ENCODE results near the gene HMGN3.

Gene HMGN3

DNA sequence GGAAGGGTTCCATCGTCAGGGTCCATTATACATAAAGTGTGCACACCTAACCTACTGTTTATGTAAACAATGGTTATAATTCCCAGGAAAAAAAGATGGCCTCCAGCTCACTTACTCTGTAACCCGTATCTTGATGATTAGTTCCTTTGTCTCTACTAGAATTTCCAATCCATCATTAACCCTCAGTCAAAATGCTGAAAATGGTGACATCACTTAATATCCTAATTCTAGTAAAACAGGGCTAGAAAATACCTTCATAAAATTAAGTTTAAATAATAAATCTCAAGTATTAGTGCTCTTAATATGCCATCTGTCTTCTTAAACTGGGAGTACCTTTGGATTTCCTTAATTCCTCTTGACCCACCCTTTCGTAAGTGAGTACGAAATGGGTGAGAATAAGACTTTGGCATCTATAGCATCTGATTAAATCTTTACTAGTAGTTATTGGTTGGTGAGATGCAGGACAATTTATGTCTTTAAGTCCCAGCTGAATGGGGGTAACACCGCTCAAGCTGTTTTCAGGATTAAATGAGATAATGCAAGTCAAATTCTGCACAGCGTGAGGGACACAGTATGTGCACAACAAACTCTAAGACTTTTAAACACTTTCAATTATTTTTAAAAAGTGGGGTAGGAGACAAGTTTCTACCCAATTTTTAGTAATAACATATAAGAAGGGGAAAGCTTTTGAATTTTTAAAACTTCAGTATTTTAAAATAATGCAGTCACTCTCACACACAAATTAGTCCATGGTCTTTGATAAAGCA, 1.6 kb downstream of the HMGN3 start:
- no peak for DNase-seq (ENCODE audit: low spot score)

DNA sequence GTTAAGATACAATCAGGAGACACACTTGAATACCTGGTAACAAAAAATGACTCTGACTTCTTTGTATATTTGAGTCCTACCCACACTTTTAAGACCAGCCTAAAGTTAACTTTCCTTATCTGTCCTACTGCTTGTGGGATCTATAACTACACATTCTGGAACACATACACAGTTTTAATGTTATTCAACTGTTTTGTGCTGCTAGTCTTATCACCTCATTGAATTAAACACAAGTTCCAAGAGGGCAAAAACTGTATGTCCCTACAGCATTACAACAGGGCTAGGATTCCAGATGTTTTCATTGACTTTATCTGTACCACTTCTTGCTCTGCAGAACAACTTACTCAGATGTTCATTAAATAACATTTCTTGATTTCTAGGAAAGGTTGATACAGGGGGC, 2.8 kb downstream of the HMGN3 start:
- no peak for DNase-seq (ENCODE audit: low spot score)

DNA sequence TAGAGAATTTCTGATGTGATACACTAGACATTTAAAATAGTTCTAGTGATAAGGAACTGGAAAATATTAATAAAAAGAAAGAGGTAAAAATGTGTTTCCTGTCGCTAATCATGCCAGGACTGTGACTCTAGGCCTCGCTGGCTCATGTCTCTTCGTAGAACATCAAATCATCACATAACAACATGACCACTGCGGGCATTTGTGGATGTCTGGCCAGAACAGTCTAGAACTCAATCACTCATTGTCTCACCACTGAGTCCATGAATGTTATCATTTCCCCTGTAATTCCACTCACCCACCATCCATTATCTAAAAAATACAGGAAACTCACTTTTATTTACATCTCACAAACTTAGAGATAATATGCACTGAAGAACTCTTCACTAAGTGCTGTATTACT, 3.4 kb downstream of the HMGN3 start:
- DNase-seq (ENCODE audit: low spot score) = no peak

DNA sequence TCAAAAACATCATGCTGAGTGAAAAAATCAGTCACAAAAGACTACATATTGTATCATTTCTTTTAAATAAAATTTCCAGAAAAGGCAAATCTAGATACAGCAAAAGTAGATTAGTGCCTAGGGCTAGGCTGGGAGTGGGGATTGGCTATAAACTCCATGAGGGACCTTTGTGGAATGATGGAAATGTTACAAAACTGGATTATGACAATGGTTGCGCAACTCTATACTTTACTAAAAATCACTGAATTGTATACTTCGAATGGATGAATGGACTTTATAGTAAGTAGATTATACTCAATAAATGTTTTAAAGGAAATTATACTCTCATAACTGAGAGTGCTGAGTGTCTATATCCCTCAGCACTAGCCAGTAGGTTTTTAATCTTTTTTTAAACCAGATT, 4.3 kb downstream of the HMGN3 start:
- DNase-seq (ENCODE audit: low spot score) = no peak

DNA sequence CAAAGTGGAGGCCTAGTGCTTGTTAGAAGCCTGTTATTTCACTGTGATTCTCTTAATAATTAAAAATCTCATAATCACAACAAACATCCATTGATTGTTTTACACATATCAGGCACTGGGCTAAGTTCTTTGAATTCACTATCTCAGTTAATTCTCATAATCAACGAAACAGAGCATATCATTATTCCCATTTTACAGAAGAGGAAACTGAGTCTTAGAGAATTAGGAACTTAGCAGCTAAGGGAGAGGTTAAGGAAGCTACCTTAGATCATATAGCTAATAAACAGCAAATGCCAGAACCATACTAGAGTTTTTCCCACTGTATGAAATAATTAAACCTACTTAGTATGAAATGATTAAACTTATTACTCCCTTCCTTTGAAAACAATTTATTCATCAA, 7.0 kb downstream of the HMGN3 start:
- no peak for DNase-seq (ENCODE audit: low spot score)

DNA sequence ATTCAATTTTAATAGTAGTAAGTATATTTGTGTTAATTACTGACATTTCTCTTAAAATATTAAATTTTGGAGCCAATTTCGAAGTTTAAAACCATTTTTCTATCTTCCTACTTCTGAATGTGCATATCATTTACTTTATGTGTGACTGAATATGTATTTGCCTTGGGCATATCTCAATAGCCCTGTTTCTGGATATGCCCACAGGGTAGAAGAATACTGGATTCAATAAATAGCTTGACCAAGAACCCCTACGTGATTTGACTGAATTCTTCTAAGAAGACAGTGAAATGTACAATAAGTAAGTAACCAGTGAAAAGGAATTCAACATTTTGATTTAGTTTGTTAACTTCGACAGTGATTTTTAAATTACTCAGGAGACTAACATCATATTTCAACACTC, 7.8 kb downstream of the HMGN3 start:
- no peak for DNase-seq (ENCODE audit: low spot score)

DNA sequence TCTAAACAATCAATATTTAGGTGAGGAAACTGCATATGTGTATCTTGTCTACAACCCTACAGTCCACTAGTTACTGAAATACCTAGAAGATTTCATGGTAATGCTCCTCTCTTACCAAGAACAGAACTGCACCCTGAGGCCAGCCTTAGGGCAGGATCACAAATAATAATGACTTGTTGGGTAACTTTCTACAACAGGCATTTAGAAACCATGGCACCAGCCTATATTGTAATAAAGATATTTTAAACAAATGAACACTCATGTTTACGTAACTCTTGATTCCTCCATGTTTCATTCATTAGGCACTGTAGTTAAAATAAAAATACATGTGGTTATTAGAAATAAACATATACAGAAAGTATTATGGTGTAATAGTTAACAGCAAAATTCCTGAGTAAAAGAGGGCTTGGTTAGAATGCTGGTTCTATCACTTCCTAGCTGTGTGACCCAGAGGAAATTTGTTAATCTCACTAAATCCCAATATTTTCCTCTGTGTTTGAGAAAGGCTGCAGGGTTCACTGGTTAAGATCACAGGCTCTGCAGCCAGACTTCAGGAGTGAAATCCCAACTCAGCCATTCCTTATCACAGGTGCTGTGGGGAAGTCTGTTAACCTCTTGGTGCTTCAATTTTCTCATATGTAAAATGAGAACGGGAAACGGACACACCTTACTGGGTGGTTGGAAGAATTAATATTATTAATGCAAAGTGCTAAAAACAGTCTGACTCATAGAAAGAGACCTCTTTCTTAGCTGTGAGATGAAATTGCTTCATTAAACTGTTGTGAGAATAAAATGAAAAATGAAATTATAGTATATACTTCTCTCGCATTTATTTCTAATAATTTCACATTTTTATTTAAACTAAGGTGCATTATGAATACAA, 8.5 kb downstream of the HMGN3 start:
- no peak for DNase-seq (ENCODE audit: low spot score)

DNA sequence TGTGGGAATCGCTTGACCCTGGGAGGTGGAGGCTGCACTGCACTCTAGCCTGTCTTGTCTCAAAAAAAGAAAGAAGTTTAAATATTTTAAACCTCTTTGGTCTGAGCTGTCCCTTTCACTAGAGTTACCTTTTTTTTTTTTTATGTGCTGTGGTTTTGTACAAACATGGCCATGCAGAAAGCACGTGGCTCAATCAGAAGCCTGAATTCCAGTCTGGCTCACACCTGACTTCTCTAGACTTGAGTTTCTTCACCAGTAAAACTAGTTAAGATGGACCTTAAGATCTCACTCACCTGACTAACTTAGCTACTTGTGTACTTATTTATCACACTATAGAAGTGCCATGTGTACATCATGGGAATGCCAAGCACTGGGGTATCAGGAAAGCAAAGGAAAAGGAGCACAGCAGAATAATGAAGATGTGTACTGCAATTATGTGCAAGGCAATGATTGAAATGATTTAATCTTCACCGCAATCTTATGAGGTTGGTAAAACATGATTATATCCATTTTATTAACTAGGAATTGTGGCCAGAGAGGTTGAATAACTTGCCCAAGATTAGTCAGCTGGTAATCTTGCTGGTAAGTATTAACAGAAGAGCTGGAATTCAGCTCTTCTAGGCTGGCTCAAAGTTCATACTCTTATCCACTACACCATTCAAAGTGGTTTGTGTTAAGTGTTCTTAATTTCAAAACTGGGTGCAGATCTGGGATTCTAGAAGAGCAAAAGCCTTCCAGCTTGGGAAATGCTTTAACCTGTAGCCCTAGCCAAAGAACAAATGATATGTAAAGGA, 10.7 kb downstream of the HMGN3 start:
- DNase-seq (ENCODE audit: low spot score) = no peak

DNA sequence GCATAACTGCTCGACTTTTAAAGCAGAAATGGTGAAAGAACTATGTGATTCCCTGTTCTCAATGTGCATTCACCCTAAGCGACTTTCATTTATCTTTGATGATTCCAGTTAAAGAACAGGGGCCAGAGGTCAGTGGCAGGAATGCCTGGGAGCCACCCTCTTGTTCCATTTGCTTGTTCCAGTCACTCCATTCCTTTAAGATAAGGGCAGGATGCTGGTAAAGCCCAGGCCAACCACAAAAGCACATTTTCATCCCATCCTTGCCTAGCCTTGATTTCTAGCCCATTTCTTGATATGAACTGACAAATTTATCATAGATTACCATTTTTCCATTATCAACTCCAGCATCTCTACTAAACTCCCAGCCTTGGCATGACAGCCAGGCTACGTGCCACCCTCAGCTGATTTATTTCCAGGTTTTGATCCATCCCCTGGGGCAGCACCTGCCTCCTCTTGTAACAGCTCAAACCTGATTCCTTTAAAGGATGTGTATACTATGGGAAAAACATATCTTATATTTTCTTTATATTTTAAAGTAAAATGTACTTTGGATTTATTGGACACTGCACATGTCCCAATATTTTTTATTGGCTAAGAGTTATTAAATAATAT, 19.2 kb downstream of the HMGN3 start:
- peak; percentile 66 for DNase-seq (ENCODE audit: low spot score)

DNA sequence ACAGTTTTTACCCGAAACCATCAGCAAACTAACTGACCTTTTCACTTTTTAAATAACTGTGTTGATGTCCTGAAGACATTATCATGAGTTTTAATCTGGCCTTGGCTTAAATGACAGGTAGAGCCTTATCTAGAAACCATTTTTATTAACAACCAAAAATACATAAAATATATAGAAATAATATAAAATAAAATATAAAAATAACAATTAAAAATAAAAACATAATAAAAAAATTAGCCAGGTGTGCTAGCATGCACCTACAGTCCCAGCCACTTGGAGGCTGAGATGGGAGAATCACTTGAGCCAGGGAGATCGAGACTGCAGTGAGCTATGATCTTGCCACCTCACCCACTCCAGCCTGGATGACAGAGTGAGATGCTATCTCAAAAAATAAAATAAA, 21.6 kb downstream of the HMGN3 start:
- no peak for DNase-seq (ENCODE audit: low spot score)

DNA sequence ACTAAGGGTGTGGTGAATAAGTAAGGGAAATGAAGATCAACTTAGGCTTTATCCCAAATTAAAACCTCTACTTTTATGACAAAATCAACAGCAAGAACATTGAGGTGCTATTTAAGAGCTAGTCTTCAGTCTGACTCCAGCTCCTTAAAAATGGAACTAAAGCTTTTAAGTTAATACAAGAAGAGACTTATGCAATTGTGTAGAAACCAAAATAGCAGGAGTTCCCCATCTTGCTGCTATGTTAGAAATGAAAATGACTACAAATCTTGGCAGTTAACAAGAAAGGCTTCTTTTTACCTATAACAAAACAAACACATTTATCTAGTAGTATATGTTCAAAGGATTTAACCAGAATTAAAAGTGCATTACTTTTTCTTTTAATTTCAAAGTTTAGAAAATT, 25.7 kb downstream of the HMGN3 start:
- DNase-seq (ENCODE audit: low spot score) = no peak

DNA sequence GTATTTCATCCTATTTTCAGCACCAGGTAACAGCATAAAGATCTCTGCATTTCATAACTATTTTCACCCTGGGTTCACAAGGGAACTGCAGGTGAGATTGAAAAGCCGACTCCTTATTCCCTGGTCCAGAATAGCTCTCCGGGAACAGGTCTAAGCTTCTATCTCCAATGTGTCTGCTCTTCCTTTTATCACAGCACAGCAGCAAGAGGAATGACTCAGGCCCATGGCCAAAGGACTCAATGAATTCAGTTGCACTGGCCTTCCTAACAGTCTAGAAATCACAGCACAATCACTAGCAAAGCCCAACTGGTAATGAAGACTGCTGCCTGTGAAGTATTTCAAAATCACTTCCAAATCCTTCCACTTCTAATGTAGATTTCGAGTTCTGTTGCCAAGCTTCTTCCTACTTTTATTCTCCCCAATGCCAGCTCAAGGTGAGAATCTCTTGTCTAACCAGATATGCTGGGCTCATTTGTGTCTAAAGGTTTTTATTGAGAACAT, 30.7 kb downstream of the HMGN3 start:
- DNase-seq (ENCODE audit: low spot score) = no peak

DNA sequence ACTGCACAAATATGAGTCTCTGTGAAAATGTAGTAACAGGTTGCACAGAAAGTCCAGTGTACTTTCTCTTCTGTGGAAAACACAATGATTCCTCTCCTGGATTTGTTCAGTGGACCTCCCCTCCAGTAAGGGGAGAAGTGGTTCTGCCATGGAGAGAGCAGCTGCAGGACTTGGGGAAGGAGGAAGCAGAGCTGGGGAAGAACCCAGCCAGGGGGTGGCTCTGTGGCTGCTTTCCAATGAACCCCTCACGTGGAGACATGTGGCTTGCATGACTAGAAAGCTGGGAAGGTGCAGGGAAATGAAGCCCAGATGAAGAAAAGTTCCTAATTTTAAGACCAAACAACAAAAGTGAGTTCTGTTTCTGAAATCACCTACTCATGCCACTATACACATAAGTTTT, 31.9 kb downstream of the HMGN3 start:
- DNase-seq (ENCODE audit: low spot score) = no peak

DNA sequence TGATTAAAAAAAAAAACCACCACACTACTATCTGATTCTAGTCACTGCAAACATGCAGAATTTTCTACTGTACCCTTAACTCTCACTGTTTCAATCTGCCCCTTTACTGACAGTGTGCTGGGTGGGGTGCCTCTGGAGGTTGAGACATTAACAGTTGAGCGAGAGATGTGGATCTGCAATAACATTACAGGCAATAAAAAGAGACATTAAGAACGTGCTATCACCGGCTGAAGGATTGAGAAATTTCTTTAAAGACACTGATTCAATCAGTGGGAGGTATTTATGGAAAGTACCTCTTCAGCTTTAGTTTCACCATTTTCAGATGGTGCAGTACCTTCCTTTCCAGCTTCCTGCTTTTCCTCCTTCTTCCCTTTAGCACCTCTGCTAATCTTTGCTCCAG, 32.5 kb downstream of the HMGN3 start:
- no peak for DNase-seq (ENCODE audit: low spot score)

DNA sequence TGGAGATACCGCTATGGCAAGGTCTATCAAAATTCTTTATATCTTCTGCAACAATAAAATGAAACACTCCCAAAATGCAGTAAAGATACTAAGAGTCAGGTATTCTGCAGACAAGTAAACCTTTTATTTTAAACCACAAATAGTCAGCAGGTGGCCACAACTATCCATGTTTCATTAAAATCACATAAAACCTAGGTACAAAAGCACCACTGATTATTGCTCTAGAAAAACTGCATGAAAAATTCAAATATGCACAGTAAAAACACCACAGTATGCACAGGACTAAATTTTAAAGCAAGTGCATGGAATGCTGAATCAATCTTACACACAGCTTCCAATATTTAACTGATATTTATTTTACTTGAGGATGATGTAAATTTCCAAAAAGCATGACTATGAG, 33.3 kb downstream of the HMGN3 start:
- DNase-seq (ENCODE audit: low spot score) = no peak

DNA sequence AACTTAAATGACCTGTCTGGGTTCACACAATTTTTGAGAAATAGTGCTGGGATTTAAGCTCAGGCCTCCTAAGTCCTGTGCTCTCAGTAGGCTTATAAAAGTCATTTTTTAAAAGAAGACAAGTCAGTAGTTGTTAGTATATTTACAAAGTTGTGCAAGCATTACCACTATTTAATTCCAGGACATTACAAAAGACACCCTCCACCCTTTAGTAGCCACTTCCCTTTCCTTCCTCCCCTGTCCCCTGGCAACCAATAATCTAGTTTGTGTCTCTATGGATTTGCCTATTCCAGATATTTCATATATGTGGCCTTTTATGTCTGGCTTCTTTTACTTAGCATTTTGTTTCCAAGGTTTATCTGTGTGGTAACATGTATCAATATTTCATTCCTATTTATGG, 37.6 kb downstream of the HMGN3 start:
- no peak for DNase-seq (ENCODE audit: low spot score)

DNA sequence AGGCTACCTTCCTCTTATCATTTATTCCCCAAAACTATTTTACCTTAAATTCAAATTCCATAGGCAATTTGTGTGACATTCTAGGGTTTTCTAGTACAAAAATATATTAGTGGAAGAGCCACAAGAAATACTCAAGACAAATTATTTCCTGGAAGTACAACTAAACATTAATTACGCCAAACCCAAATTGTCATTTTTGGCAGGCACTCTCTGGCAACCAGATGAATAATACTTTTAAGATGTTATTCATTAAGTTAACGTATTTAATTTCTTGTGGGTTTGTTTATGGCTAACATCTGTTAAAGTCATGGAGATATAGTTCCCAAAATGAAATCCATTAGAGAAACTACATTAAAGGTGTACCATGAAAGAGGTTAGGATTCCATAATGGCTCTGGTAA, 40.5 kb downstream of the HMGN3 start:
- no peak for DNase-seq (ENCODE audit: low spot score)

DNA sequence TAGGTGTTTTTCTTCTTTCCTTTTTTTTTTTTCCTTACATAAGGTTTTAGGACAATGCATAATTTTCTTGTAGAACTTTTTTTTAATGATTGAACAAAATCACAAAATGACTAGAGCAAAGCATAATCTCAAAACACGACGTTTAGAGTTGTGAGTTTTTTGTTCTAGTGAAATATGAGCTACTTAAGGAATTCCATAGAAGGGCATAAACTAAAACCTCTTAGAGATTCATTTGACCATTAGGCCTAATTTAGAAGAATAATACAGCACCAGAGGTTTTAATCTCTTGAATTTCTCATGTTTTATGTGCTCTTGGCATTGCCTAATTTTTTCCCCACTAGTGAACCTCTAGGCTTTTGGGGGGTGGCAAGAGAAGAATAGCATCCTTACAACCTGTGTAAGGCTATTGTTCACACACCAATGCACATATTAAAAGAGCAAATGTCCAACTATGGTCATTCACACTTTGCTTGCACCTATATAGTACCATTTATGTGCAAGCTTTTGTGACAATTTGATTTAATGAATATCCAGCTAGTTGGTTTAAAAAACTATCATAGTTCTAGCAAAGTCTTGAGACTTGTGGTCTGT, 44.6 kb downstream of the HMGN3 start:
- no peak for DNase-seq (ENCODE audit: low spot score)

DNA sequence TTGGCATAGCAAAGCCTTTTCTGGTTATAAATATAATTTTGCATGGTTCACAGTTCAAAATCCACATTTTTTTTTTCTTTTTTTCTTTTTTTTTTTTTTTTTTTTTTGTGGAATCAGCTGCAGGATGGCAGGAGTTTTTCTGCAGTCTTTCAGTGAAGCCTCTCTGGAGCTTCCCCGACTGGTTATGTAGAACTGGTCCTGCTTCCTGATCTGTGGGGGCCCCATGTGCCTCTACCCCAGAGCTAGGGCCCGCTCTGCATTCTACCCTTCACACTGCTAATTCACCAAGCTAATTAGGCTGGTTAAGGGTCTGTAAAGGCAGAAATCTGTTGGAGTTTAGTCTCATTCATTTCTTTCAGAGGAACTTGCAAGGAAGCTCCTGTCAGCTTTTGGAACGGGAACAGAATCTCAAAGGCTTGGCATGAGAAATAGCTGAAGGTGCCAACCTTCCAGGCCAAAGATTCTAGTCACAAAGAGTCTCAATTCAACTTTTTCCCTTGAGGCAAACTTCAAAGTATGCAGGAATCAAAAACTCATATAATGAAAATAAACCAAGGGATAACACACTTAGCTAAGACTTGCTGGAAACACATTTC, 45.5 kb downstream of the HMGN3 start:
- DNase-seq (ENCODE audit: low spot score) = no peak

DNA sequence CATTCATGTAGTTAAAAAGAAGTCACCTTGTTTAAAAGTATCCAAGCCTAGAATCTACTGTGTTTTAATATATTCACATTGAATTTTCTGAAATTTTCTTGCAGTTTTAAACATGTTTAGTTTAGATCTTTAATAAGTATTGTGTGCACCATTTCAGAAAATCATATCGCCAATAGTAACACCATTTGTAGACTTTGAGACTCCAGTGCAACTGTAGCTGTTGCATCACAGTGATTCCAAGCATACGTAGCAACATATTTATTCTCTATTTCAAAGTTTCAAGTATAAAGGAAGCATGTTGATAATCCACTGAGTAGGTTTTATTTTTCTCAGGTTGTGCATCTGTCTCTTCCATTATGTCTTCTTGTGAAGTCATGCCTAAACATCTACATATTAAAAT, 46.4 kb downstream of the HMGN3 start:
- no peak for DNase-seq (ENCODE audit: low spot score)

DNA sequence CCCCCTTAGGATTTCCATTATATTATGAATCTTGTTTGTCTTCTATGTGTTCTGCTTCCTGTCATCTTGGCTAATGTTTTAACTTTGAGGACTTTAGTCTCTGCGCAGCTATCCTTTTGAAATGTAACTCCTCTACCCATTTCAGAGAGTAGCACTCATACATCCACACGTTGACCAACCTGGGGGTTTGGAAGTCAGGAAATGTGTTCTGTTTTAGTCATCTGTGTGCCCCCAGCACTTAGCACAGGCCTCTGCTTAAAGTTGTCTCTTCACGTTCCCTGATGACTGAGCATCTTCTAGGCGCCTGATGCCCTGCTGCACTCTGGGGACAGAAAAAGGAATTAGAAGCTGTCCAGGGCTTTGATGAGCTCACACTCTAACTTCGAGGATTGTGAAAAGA, 47.9 kb downstream of the HMGN3 start:
- no peak for DNase-seq (ENCODE audit: low spot score)

All from ecto neural progenitor cell (in vitro differentiated cells).